SHP77 (cell line): ENCODE results near the gene SPIRE1.
"Not testable (repeated sequence)": the region's sequence is repeated elsewhere in the genome, so short reads cannot be mapped to it uniquely, and the experiment has no call there.

Source experiments
- DNase-seq, 2 experiments: peaks; one replicate each; lab custom pipeline; 2025; lab: John Stamatoyannopoulos, UW

The SPIRE1 gene

GRCh38 chr18:12645751-12646203 lies 12.1 kb downstream of the SPIRE1 start:
- peak in 1 of 2 experiments; percentile 4 for DNase-seq

GRCh38 chr18:12645254-12645653 lies 12.7 kb downstream of the SPIRE1 start:
- no peak for DNase-seq

- DNase-seq = not testable (repeated sequence)
These were observed 14.2 kb downstream of the SPIRE1 start for GRCh38 chr18:12643756-12644155.

GRCh38 chr18:12640881-12641200 lies 17.1 kb downstream of the SPIRE1 start:
- DNase-seq = peak in 1 of 2 experiments; percentile 26

- peak in 1 of 2 experiments; percentile 35 for DNase-seq
These were observed 17.7 kb downstream of the SPIRE1 start for GRCh38 chr18:12639990-12640880.

GRCh38 chr18:12638644-12639124 lies 19.2 kb downstream of the SPIRE1 start:
- no peak for DNase-seq

GRCh38 chr18:12637901-12638643 lies 19.8 kb downstream of the SPIRE1 start:
- no peak for DNase-seq

- no peak for DNase-seq
These were observed 20.5 kb downstream of the SPIRE1 start for GRCh38 chr18:12637393-12637792.

GRCh38 chr18:12631831-12632477 lies 26.0 kb downstream of the SPIRE1 start:
- DNase-seq = no peak

- no peak for DNase-seq
These were observed 27.8 kb downstream of the SPIRE1 start for GRCh38 chr18:12630136-12630535.

GRCh38 chr18:12628706-12629702 lies 28.9 kb downstream of the SPIRE1 start:
- no peak for DNase-seq

GRCh38 chr18:12627199-12627598 lies 30.7 kb downstream of the SPIRE1 start:
- DNase-seq = not testable (repeated sequence)

- no peak for DNase-seq
These were observed 32.7 kb downstream of the SPIRE1 start for GRCh38 chr18:12625241-12625640.

GRCh38 chr18:12621742-12622306 lies 36.1 kb downstream of the SPIRE1 start:
- DNase-seq = no peak

GRCh38 chr18:12615748-12616147 lies 42.2 kb downstream of the SPIRE1 start:
- DNase-seq = no peak

- DNase-seq = no peak
These were observed 49.6 kb downstream of the SPIRE1 start for GRCh38 chr18:12608301-12608700.

GRCh38 chr18:12606592-12607315 lies 51.2 kb downstream of the SPIRE1 start:
- DNase-seq = no peak

GRCh38 chr18:12604445-12605007 lies 53.4 kb downstream of the SPIRE1 start:
- no peak for DNase-seq

GRCh38 chr18:12599966-12600365 lies 57.9 kb downstream of the SPIRE1 start:
- DNase-seq = no peak

- DNase-seq = no peak
These were observed 58.4 kb downstream of the SPIRE1 start for GRCh38 chr18:12599543-12599942.
